ENCODE measurements around the gene RNF220. TPM values are rescaled to one million over a fixed set of nuclear protein-coding genes. Genes with fewer than 3 reads are reported as not detected.

The RNF220 gene
- total RNA-seq, 4 donors from 2014 or later, result 54.2 to 94.0 (median 88.8) TPM

GRCh38 chr1:44388551-44388950 lies 16.5 kb upstream of the RNF220 start:
- DNase-seq (ENCODE audit: low spot score) (no peak), ATAC-seq (ENCODE audit: low FRiP score) (no peak)
- no peak for TF ChIP-seq CTCF (IDR thresholded peaks at IDR 0.05)

GRCh38 chr1:44389437-44389836 lies 15.6 kb upstream of the RNF220 start:
- ATAC-seq (ENCODE audit: low FRiP score) (no peak), DNase-seq (ENCODE audit: low spot score) (no peak)
- TF ChIP-seq CTCF (IDR thresholded peaks at IDR 0.05), result no peak

- ATAC-seq (ENCODE audit: low FRiP score) (no peak), DNase-seq (ENCODE audit: low spot score) (no peak)
- no peak for TF ChIP-seq CTCF (IDR thresholded peaks at IDR 0.05)
Measured at GRCh38 chr1:44390277-44390676, 14.8 kb upstream of the RNF220 start.

- TF ChIP-seq CTCF (IDR thresholded peaks at IDR 0.05), result no peak
- DNase-seq (ENCODE audit: low spot score), result no peak
- ATAC-seq (ENCODE audit: low FRiP score), result no peak
Measured at GRCh38 chr1:44401256-44402228, 3.5 kb upstream of the RNF220 start.

GRCh38 chr1:44405798-44406736 lies 1.0 kb downstream of the RNF220 start:
- no peak for TF ChIP-seq CTCF (IDR thresholded peaks at IDR 0.05)
- peak; percentile 20 for ATAC-seq (ENCODE audit: low FRiP score)
- DNase-seq (ENCODE audit: low spot score), result no peak

GRCh38 chr1:44406737-44407429 lies 1.8 kb downstream of the RNF220 start:
- ATAC-seq (ENCODE audit: low FRiP score) (no peak), DNase-seq (ENCODE audit: low spot score) (no peak)
- TF ChIP-seq CTCF (IDR thresholded peaks at IDR 0.05), result no peak

All from omental fat pad (tissue), 4 donors.